Measurements from ENCODE around the gene RGS13.

The RGS13 gene

GRCh38 chr1:192592981-192593708 lies 42.8 kb upstream of the RGS13 start:
- TF ChIP-seq HDGF (IDR thresholded peaks at IDR 0.05; ENCODE audit: borderline replicate concordance) (no peak), L3MBTL2 (conservative IDR thresholded peaks at IDR 0.05) (no peak), NFRKB (IDR thresholded peaks at IDR 0.05) (no peak), FOXK2 (IDR thresholded peaks at IDR 0.05) (no peak), PKNOX1 (IDR thresholded peaks at IDR 0.05) (no peak), TARDBP (IDR thresholded peaks at IDR 0.05) (no peak), BHLHE40 (IDR thresholded peaks at IDR 0.05; ENCODE audit: borderline replicate concordance) (no peak), ELF4 (IDR thresholded peaks at IDR 0.05) (no peak), SP1 (IDR thresholded peaks at IDR 0.05) (no peak), CTBP1 (IDR thresholded peaks at IDR 0.05; ENCODE audit: borderline replicate concordance) (no peak), FOXM1 (IDR thresholded peaks at IDR 0.05; ENCODE audit: borderline replicate concordance) (no peak), ZNF384 (IDR thresholded peaks at IDR 0.05) (no peak), SUZ12 (IDR thresholded peaks at IDR 0.05) (no peak), FOXA1 (IDR thresholded peaks at IDR 0.05) (no peak), LEF1 (IDR thresholded peaks at IDR 0.05; ENCODE audit: borderline replicate concordance) (no peak)
- POLR2A ChIA-PET = no interaction called here
- CTCF ChIA-PET = no interaction called here
- DNase-seq (ENCODE audit: extremely low spot score) = no peak

GRCh38 chr1:192595299-192595698 lies 40.6 kb upstream of the RGS13 start:
- ChIA-PET POLR2A (interaction anchor here (0.5 kb wide), 1 partner anchor 462 kb away, joined by 3 read pairs; no protein-coding TSS in a partner anchor), CTCF (no interaction called here)
- no peak for TF ChIP-seq BHLHE40 (IDR thresholded peaks at IDR 0.05; ENCODE audit: borderline replicate concordance)
- no peak for TF ChIP-seq SUZ12 (IDR thresholded peaks at IDR 0.05)
- no peak for TF ChIP-seq LEF1 (IDR thresholded peaks at IDR 0.05; ENCODE audit: borderline replicate concordance)
- TF ChIP-seq SP1 (IDR thresholded peaks at IDR 0.05) = no peak
- TF ChIP-seq HDGF (IDR thresholded peaks at IDR 0.05; ENCODE audit: borderline replicate concordance) = no peak
- TF ChIP-seq NFRKB (IDR thresholded peaks at IDR 0.05) = no peak
- TF ChIP-seq FOXA1 (IDR thresholded peaks at IDR 0.05) = no peak
- TF ChIP-seq ELF4 (IDR thresholded peaks at IDR 0.05) = no peak
- no peak for TF ChIP-seq ZNF384 (IDR thresholded peaks at IDR 0.05)
- TF ChIP-seq TARDBP (IDR thresholded peaks at IDR 0.05) = no peak
- no peak for TF ChIP-seq L3MBTL2 (conservative IDR thresholded peaks at IDR 0.05)
- no peak for TF ChIP-seq CTBP1 (IDR thresholded peaks at IDR 0.05; ENCODE audit: borderline replicate concordance)
- no peak for TF ChIP-seq PKNOX1 (IDR thresholded peaks at IDR 0.05)
- no peak for TF ChIP-seq FOXM1 (IDR thresholded peaks at IDR 0.05; ENCODE audit: borderline replicate concordance)
- no peak for TF ChIP-seq FOXK2 (IDR thresholded peaks at IDR 0.05)
- DNase-seq (ENCODE audit: extremely low spot score) = no peak

- CTCF ChIA-PET = interaction anchor here (0.6 kb wide), 1 partner anchor 11 kb away, joined by 3 read pairs; no protein-coding TSS in a partner anchor
- TF ChIP-seq ELF4 (IDR thresholded peaks at IDR 0.05) (no peak), FOXM1 (IDR thresholded peaks at IDR 0.05; ENCODE audit: borderline replicate concordance) (no peak), TARDBP (IDR thresholded peaks at IDR 0.05) (no peak), HDGF (IDR thresholded peaks at IDR 0.05; ENCODE audit: borderline replicate concordance) (no peak), SUZ12 (IDR thresholded peaks at IDR 0.05) (no peak), FOXA1 (IDR thresholded peaks at IDR 0.05) (no peak), FOXK2 (IDR thresholded peaks at IDR 0.05) (no peak), SP1 (IDR thresholded peaks at IDR 0.05) (no peak), CTBP1 (IDR thresholded peaks at IDR 0.05; ENCODE audit: borderline replicate concordance) (no peak), ZNF384 (IDR thresholded peaks at IDR 0.05) (no peak)
- POLR2A ChIA-PET = no interaction called here
- DNase-seq (ENCODE audit: extremely low spot score) = no peak
Observed at GRCh38 chr1:192598589-192598988, 37.4 kb upstream of the RGS13 start.

GRCh38 chr1:192600275-192600674 lies 35.7 kb upstream of the RGS13 start:
- CTCF ChIA-PET = no interaction called here
- DNase-seq (ENCODE audit: extremely low spot score) = no peak
- TF ChIP-seq TARDBP (IDR thresholded peaks at IDR 0.05) (no peak), FOXM1 (IDR thresholded peaks at IDR 0.05; ENCODE audit: borderline replicate concordance) (no peak), SUZ12 (IDR thresholded peaks at IDR 0.05) (no peak), BHLHE40 (IDR thresholded peaks at IDR 0.05; ENCODE audit: borderline replicate concordance) (no peak), NFRKB (IDR thresholded peaks at IDR 0.05) (no peak), LEF1 (IDR thresholded peaks at IDR 0.05; ENCODE audit: borderline replicate concordance) (no peak), ZNF384 (IDR thresholded peaks at IDR 0.05) (no peak), ARNT (IDR thresholded peaks at IDR 0.05) (no peak), PKNOX1 (IDR thresholded peaks at IDR 0.05) (no peak), HDGF (IDR thresholded peaks at IDR 0.05; ENCODE audit: borderline replicate concordance) (no peak)
- POLR2A ChIA-PET = no interaction called here

GRCh38 chr1:192601143-192601542 lies 34.8 kb upstream of the RGS13 start:
- DNase-seq (ENCODE audit: extremely low spot score) = no peak
- POLR2A ChIA-PET = no interaction called here
- CTCF ChIA-PET = no interaction called here
- TF ChIP-seq FOXA1 (IDR thresholded peaks at IDR 0.05) = no peak
- no peak for TF ChIP-seq SUZ12 (IDR thresholded peaks at IDR 0.05)
- TF ChIP-seq CTBP1 (IDR thresholded peaks at IDR 0.05; ENCODE audit: borderline replicate concordance) = no peak
- TF ChIP-seq ELF4 (IDR thresholded peaks at IDR 0.05) = no peak
- TF ChIP-seq LEF1 (IDR thresholded peaks at IDR 0.05; ENCODE audit: borderline replicate concordance) = no peak
- no peak for TF ChIP-seq ZNF384 (IDR thresholded peaks at IDR 0.05)
- TF ChIP-seq FOXM1 (IDR thresholded peaks at IDR 0.05; ENCODE audit: borderline replicate concordance) = no peak
- no peak for TF ChIP-seq HDGF (IDR thresholded peaks at IDR 0.05; ENCODE audit: borderline replicate concordance)
- TF ChIP-seq SP1 (IDR thresholded peaks at IDR 0.05) = no peak
- TF ChIP-seq L3MBTL2 (conservative IDR thresholded peaks at IDR 0.05) = no peak
- no peak for TF ChIP-seq PKNOX1 (IDR thresholded peaks at IDR 0.05)
- no peak for TF ChIP-seq TARDBP (IDR thresholded peaks at IDR 0.05)
- no peak for TF ChIP-seq NFRKB (IDR thresholded peaks at IDR 0.05)
- no peak for TF ChIP-seq ARNT (IDR thresholded peaks at IDR 0.05)

Measured in HEK293T (cell line).